Neuron (in vitro differentiated cells): ENCODE data around the gene SLC9B1.

Source experiments
- H2AFZ ChIP-seq: one replicate; pipeline ENCODE4 v1.6.1; 2013; ENCODE audit warnings: low read depth, mild to moderate bottlenecking, inconsistent platforms, low read length, moderate library complexity
- H3K27me3 ChIP-seq: one replicate; pipeline ENCODE4 v1.6.1; 2013; ENCODE audit warnings: low read length; ENCODE audit not compliant: insufficient read depth
- H3K36me3 ChIP-seq: one replicate; pipeline ENCODE4 v1.6.1; 2013; ENCODE audit warnings: low read length; ENCODE audit not compliant: insufficient read depth
- H3K4me1 ChIP-seq: one replicate; pipeline ENCODE4 v1.6.1; 2013; ENCODE audit warnings: low read length; ENCODE audit not compliant: insufficient read depth
- H3K4me3 ChIP-seq: 2 replicates; pipeline ENCODE4 v1.5.1; 2013; ENCODE audit warnings: mild to moderate bottlenecking, low read length, moderate library complexity
- H3K9me3 ChIP-seq: one replicate; pipeline ENCODE4 v1.6.1; 2013; ENCODE audit warnings: low read length

SLC9B1 gene, protein sequence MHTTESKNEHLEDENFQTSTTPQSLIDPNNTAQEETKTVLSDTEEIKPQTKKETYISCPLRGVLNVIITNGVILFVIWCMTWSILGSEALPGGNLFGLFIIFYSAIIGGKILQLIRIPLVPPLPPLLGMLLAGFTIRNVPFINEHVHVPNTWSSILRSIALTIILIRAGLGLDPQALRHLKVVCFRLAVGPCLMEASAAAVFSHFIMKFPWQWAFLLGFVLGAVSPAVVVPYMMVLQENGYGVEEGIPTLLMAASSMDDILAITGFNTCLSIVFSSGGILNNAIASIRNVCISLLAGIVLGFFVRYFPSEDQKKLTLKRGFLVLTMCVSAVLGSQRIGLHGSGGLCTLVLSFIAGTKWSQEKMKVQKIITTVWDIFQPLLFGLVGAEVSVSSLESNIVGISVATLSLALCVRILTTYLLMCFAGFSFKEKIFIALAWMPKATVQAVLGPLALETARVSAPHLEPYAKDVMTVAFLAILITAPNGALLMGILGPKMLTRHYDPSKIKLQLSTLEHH

DNA sequence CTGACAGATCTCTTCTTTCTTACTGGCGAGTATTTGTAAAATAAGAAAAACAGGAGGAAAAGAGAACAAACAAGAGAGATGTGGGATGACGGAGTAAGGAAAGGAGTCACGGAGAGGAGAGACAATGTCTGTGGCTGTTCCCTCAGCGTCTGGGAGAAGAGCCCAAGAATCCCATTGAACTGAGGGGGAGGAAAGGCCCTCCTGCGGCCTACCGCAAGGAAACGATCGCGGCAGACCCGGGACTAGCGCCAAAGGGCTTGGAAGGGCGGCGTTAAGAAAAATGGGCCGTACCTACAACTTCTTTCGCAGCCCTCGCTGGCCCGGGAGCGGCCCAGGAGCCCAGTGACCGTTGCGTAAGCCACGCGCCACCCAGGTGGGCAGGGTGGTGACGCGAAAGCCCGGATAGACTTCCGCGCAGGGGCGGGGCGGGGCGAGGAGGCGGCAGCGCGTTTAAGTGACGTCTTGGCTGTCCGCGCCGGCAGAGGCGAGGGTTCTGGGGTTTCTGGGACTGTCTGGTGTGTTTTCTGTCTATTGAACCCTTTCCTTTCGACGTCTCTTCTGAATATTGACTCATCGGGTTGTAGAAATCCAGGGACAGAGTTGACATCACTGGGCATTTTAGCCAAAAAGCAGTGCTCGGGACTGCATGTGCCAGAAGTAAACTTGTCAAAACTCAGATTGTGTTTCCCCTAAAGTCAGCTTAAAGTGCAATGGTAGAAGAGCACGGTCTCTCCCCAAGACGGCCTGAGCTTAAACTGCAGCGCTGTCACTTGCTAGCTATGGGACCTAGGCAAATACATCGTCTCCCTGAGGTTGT is at the start of gene SLC9B1:
Gene SLC9B1, minus strand, starts transcription at position 398 of the 817 bp plus-strand sequence. CDS start 27,994 bp downstream, outside the sequence.
- Histone ChIP-seq H3K4me1 (no peaks in the 10 kb centered on the region), H3K4me3 (no peak within 1 kb of the TSS), H3K27me3 (no peaks in the 10 kb centered on the region), H3K9me3 (no peaks in the 10 kb centered on the region), H2AFZ (no peak within 1 kb of the TSS), H3K36me3 (peaks cover 2% of the 10 kb centered on the region)

DNA sequence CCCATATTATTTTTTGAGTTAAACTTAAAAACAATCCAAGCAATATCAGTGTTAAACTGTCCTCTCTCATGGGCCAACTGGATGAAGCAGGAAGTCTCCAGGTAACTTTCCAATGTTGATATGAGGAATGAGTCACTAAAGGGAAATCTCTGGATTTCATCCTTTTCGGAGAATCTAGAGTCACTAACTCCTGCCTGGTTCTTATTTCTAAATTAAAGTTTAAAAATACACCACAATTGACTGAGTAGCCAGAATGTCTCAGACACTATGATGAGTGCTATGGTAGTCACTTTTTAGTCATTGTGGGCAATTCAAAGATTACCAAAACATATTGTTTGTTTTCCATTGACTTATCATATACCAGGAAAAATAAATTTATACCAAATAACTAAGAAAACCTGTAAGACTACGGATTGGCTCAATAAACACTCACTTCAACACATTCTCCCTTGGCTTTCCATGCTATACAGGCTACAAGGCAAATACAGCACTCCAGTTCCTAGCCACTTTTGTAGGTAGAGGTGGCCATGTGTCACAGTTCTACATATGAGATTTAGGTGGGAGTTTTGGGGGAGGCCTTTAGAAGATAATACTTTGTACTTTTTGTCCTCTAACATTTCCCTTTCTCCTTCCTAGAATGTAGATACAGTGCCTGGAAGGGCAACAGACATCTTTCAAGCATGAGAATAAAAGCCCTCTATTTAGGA is 48.5 kb upstream of the SLC9B1 start:
- no peak overlapping the region for H2AFZ ChIP-seq
- no peak overlapping the region for H3K4me3 ChIP-seq
- no peaks in the 10 kb centered on the region for H3K9me3 ChIP-seq
- H3K27me3 ChIP-seq = no peaks in the 10 kb centered on the region
- H3K4me1 ChIP-seq = no peaks in the 10 kb centered on the region
- H3K36me3 ChIP-seq = peaks cover 16% of the 10 kb centered on the region

DNA sequence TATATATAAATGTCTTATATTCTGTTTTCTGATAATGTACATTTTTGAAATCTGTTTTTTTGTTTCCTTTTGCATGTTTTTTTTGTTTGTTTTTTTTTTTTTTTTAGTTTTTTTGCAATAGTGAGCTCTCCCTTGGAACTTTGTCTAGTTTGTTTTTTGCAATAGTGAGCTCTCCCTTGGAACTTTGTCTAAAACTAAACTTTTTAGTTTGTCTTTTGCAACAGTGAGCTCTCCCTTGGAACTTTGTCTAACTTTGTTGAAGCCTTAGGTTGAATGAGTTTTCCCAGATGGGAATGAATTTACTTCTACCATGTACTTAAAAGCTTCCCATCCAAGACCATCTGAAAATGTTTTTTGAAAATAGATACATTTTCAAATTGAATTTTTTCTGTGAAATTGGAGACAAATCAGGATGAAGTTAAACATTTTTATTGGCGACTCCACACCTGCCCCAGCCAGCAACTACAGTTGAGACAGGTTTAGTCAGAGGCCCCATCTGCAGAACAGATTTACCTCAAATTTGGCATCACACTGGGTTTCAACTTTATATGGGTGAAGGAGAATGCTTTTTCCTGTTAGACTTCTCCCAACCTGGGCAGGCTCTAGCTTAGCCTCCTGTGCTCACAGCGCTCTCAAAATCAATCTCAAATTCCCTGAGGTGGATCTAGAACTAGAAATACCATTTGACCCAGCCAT is 41.1 kb upstream of the SLC9B1 start:
- Histone ChIP-seq H3K4me3 (no peak overlapping the region), H3K9me3 (no peaks in the 10 kb centered on the region), H3K4me1 (no peaks in the 10 kb centered on the region), H2AFZ (no peak overlapping the region), H3K36me3 (peaks cover 10% of the 10 kb centered on the region), H3K27me3 (no peaks in the 10 kb centered on the region)

DNA sequence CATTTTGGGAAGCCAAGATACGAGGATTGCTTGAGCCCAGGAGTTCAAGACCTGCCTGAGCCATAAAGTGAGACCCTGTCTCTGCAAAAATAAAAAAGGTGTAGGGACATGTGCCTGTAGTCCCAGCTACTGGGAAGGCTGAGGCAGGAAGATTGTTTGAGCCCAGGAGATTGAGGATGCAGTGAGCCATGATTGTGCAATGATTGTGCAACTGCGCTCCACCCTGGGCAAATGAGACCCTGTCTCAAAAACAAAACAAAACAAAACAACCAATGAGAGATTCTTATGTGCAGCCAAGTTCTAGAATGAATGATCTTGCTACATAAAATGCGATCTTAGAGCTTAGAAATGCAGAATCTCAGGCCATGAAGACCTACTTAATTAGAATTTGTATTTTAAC is 34.5 kb upstream of the SLC9B1 start:
- H3K4me1 ChIP-seq = no peaks in the 10 kb centered on the region

DNA sequence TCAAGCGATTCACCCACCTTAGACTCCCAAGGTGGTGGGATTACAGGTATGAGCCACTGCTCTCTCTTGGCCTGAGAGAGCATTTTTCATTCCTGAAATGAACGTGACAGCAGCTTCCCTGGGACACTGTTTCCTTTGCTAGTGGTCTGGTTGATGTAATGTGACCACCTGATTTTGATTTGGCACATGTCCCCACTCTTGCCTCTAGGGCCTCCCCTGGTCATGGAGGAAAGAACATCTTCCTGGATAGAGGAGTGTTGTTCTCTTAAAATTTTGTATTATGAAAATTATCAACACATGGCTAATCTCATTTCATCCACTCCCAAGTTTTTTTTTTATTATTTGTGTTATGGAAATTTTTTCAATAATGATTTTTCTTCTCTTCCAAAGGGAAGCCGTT is 33.3 kb upstream of the SLC9B1 start:
- Histone ChIP-seq H3K27me3 (no peaks in the 10 kb centered on the region), H3K9me3 (no peaks in the 10 kb centered on the region), H2AFZ (no peak overlapping the region), H3K4me3 (no peak overlapping the region), H3K4me1 (no peaks in the 10 kb centered on the region), H3K36me3 (peaks cover 11% of the 10 kb centered on the region)

More for the DNA sequence above, 34.5 kb upstream of the SLC9B1 start:
- H3K9me3 ChIP-seq = no peaks in the 10 kb centered on the region
- no peak overlapping the region for H3K4me3 ChIP-seq
- no peak overlapping the region for H2AFZ ChIP-seq
- H3K27me3 ChIP-seq = no peaks in the 10 kb centered on the region
- peaks cover 3% of the 10 kb centered on the region for H3K36me3 ChIP-seq

DNA sequence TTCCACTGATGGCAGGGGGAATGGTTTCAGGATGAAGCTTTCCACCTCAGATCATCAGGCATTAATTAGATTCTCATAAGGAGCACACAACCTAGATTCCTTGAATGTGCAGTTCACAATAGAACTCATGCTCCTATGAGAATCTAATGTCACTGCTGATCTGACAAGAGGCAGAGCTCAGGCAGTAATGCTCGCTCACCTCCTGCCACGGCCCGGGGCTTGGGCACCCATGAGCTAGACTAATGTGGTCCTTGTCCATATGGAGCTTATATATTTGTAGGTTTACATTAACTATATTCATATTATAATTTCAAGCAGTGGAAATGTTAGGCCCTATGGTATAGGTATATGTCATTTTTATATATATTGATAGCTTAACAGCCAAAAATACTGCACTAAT is 32.6 kb upstream of the SLC9B1 start:
- Histone ChIP-seq H3K27me3 (no peaks in the 10 kb centered on the region), H2AFZ (no peak overlapping the region), H3K9me3 (no peaks in the 10 kb centered on the region), H3K36me3 (peaks cover 11% of the 10 kb centered on the region), H3K4me1 (no peaks in the 10 kb centered on the region), H3K4me3 (no peak overlapping the region)

DNA sequence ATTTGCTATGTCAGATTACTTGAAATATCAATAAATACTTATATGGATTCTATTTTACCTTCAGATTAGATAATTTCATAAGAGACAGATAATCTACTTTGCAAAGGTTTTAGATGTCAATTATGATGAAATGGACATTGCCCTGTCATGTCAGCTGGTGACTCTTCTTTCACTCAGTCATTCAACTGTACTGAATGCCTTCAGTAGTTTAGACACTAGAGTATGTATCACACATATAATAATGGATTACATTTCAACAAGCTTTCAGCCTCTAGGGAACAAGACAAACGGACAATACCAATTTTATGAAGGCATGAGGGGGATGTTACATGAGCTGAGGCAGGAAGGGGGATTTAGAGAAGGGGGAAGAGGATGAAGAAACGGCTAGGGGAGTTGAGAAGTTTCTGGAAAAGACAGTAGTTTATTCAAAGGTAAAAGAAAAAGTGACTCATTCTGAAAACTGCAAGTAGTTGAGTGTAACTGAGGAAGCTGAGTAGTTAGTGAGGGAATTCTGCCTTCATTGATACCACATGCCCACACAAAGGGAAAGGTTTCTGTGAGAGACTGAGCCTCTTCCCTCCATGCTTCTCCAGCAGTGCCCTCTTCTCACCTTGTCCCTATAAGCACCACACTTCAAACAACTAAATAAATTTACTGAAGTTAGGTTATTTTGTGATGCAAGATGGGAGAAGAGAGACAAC is 31.4 kb upstream of the SLC9B1 start:
- Histone ChIP-seq H2AFZ (no peak overlapping the region), H3K27me3 (no peaks in the 10 kb centered on the region), H3K9me3 (no peaks in the 10 kb centered on the region), H3K36me3 (peaks cover 19% of the 10 kb centered on the region), H3K4me3 (no peak overlapping the region), H3K4me1 (no peaks in the 10 kb centered on the region)

DNA sequence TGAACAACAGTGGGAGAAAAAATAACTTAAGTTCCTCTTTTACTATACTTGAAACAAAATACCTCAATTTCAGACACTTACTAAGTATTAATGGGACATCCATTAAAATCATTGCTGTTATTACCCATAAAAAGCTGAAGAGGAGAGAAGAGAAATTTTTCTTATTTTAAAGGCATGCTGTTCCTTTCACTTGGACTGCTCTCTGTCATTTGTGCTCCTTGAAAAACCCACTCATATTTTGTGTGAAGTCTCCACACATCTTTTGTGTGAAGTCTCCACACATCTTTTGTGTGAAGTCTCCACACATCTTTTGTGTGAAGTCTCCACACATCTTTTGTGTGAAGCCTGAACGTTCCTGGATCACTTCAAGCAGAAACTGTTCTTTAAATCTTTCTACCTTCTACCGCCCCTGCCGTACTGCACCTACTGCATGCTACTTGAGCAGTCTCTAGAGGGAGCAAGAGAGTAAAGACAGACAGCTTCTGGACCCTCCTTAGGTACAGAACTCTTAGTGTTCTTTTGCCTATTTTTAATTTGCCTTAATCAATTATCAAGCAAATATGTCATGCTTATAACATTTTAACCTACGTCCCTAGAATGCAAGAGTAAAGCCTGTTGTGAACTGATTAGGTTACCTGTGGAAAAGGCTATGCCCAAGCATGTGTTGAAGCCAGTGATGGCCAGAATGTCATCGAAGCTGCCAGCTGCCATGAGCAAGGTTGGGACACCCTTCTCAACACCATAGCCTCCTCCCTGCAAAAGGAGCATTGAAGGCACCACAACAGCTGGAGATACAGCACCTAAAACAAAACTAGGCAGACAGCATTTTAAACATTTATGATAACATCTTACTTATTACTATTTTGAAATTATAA is 27.1 kb upstream of the SLC9B1 start:
- Histone ChIP-seq H3K36me3 (peaks cover 28% of the 10 kb centered on the region), H3K4me1 (no peaks in the 10 kb centered on the region), H3K9me3 (no peaks in the 10 kb centered on the region), H2AFZ (no peak overlapping the region), H3K4me3 (no peak overlapping the region), H3K27me3 (no peaks in the 10 kb centered on the region)

DNA sequence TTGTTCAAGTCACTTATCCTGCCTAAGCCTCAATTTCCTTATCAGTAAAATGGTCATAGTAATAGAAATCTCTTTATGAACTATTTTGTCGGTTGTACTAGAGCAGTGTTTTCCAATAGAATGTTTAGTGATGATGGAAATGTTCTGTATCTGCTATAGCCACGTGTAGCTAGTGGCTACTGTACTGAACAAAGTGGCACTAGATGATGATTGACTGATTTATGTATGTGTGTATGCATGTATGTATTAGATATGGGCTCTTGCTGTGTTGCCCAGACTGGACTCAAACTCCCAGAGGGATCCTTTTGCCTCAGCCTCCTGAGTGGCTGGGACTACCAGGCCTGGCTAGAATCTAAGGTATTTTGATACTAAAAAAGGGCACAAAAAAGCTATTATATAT is 24.7 kb upstream of the SLC9B1 start:
- H2AFZ ChIP-seq = no peak overlapping the region
- no peaks in the 10 kb centered on the region for H3K27me3 ChIP-seq
- peaks cover 26% of the 10 kb centered on the region for H3K36me3 ChIP-seq
- no peaks in the 10 kb centered on the region for H3K9me3 ChIP-seq
- no peaks in the 10 kb centered on the region for H3K4me1 ChIP-seq
- H3K4me3 ChIP-seq = no peak overlapping the region

DNA sequence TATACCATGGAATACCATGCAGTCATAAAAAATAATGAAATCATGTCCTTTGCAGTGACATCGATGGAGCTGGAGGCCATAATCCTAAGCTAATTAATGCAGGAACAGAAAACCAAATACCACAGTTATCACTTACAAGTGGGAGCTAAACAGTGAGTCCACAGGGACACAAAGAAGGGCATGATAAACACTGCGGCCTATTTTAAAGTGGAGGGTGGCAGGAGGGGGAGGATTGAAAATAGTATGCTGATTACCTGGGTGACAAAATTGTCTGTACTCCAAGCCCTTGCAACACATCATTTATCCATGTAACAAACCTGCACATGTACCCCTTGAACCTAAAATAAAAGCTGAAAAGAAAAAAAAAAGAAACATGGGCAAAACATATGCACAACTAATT is 16.7 kb upstream of the SLC9B1 start:
- H3K9me3 ChIP-seq = no peaks in the 10 kb centered on the region
- H3K4me3 ChIP-seq = no peak overlapping the region
- H3K4me1 ChIP-seq = no peaks in the 10 kb centered on the region
- peaks cover under 1% of the 10 kb centered on the region for H3K36me3 ChIP-seq
- no peaks in the 10 kb centered on the region for H3K27me3 ChIP-seq
- H2AFZ ChIP-seq = no peak overlapping the region

DNA sequence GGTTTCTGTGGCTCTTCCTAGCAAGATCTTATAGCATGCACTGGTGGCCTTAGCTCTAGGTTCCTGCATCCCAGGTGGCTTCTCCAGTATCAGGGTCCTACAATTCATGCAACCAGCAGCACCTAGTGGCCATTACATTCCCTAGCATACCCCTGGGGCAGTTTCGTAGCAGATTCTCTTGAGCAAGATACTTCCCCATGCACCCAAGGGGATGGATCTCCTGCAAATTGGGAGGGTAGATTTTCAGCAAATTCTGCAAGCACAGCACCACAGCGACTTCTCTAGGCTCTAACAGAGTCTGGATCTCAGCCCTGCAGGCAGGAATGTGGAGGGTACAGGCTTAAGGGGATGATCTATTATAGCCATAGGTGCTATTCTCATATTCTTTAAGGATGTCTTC is 13.1 kb upstream of the SLC9B1 start:
- H3K4me3 ChIP-seq = no peak overlapping the region
- H3K9me3 ChIP-seq = no peaks in the 10 kb centered on the region
- no peak overlapping the region for H2AFZ ChIP-seq
- no peaks in the 10 kb centered on the region for H3K4me1 ChIP-seq
- no peaks in the 10 kb centered on the region for H3K27me3 ChIP-seq
- H3K36me3 ChIP-seq = peaks cover 7% of the 10 kb centered on the region
